22Rv1 (cell line): Measurements from ENCODE around the gene KIF18A.
"Not testable (repeated sequence)": the region's sequence is repeated elsewhere in the genome, so short reads cannot be mapped to it uniquely, and the experiment has no call there.

Experiments used
- H3K27ac ChIP-seq: fragments of 450-650 bp; 2 replicates; pipeline ENCODE4 v1.5.1; 2017
- CTCF ChIP-seq: fragments of 450-650 bp; IDR thresholded peaks from 2 replicates; pipeline ENCODE4 v1.5.1; 2017; ENCODE audit warnings: mild to moderate bottlenecking
- ZFX ChIP-seq: fragments of 450-650 bp; IDR thresholded peaks from 2 replicates; pipeline ENCODE4 v1.6.1; 2017; ENCODE audit warnings: antibody characterized with exemption, borderline replicate concordance

Gene KIF18A

GRCh38 chr11:28106353-28107043 lies 1.5 kb downstream of the KIF18A start:
- peak overlapping the region; percentile 80 for H3K27ac ChIP-seq
- TF ChIP-seq CTCF: no peak
- TF ChIP-seq ZFX: no peak

- H3K27ac ChIP-seq: no peak overlapping the region
- TF ChIP-seq CTCF (no peak), ZFX (no peak)
These were observed 2.1 kb downstream of the KIF18A start for GRCh38 chr11:28105869-28106268.

- H3K27ac ChIP-seq: no peak overlapping the region
- no peak for TF ChIP-seq CTCF
- TF ChIP-seq ZFX: no peak
These were observed 3.0 kb downstream of the KIF18A start for GRCh38 chr11:28104984-28105383.

- H3K27ac ChIP-seq: no peak overlapping the region
- TF ChIP-seq ZFX: no peak
- no peak for TF ChIP-seq CTCF
These were observed 3.5 kb downstream of the KIF18A start for GRCh38 chr11:28104425-28104824.

- H3K27ac ChIP-seq: not testable (repeated sequence)
These were observed 5.7 kb downstream of the KIF18A start for GRCh38 chr11:28102300-28102699.

GRCh38 chr11:28100665-28101064 lies 7.3 kb downstream of the KIF18A start:
- no peak for TF ChIP-seq CTCF
- no peak for TF ChIP-seq ZFX
- no peak overlapping the region for H3K27ac ChIP-seq

GRCh38 chr11:28099715-28100114 lies 8.2 kb downstream of the KIF18A start:
- H3K27ac ChIP-seq: no peak overlapping the region
- TF ChIP-seq CTCF: no peak
- TF ChIP-seq ZFX: no peak

GRCh38 chr11:28098257-28098656 lies 9.7 kb downstream of the KIF18A start:
- H3K27ac ChIP-seq: no peak overlapping the region
- TF ChIP-seq ZFX (no peak), CTCF (no peak)
